ENCODE measurements around the gene MS4A7. TPM values are rescaled to one million over a fixed set of nuclear protein-coding genes. Genes with fewer than 3 reads are reported as not detected.

The MS4A7 gene
- total RNA-seq, 2 donors from 2014 or later: not detected

DNA sequence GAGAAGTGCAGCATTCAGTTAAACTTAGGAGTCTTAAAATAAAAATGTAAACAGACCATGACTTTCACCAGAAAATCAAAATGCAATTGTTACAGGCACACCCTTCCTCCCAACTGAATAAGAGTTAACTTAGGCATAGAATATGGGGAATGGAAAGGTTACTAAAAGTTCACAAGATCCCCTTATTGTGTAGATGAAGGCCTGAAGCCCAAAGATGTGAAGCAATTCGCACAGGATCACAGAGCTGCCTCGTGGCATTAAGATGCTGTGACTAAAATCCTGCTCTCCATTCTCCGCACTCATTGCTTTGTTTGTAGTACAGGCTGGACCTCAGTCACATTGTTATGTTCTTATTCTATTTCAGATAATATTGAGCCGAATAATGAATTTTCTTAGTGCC, 55.1 kb downstream of the MS4A7 start:
- H3K9me3 Mint-ChIP-seq: no peaks in the 10 kb centered on the region
- H3K4me3 Mint-ChIP-seq: no peak overlapping the region
- DNase-seq (no peak), ATAC-seq (replicated peaks in 1 of 2) (no peak)
- H3K27ac Mint-ChIP-seq: no peak overlapping the region
- H3K27me3 Mint-ChIP-seq (ENCODE audit: low read depth): peaks cover 6% of the 10 kb centered on the region
- no peaks in the 10 kb centered on the region for H3K4me1 Mint-ChIP-seq (ENCODE audit: low read depth)
- no peaks in the 10 kb centered on the region for H3K36me3 Mint-ChIP-seq (ENCODE audit: insufficient read depth in 2 of 2)

Other genes with a start within 250 kb of the MS4A7 start
- not detected for gene MS4A6A, start 195.4 kb upstream of the MS4A7 start, total RNA-seq
- not detected for gene MS4A4E, start 135.4 kb upstream of the MS4A7 start, total RNA-seq
- not detected for gene MS4A4A, start 97.9 kb upstream of the MS4A7 start, total RNA-seq
- not detected for gene MS4A6E, start 51.3 kb upstream of the MS4A7 start, total RNA-seq
- not detected for gene MS4A14, start 17.9 kb downstream of the MS4A7 start, total RNA-seq
- gene MS4A5, start 51.0 kb downstream of the MS4A7 start, total RNA-seq: not detected
- gene MS4A1, start 77.3 kb downstream of the MS4A7 start, total RNA-seq: 1 to 10 TPM; 1.6 TPM
- not detected for gene MS4A12, start 114.2 kb downstream of the MS4A7 start, total RNA-seq
- gene MS4A13, start 136.9 kb downstream of the MS4A7 start, total RNA-seq: not detected